CD4-positive, alpha-beta T cell treated with Interleukin-21 for 1 hour (primary cell): ENCODE data around the gene ZNF2.

Source experiments
- DNase-seq: peaks from one replicate; pipeline ENCODE4 v3.0.0-alpha.2; 2020

ZNF2 gene

GRCh38 chr2:95165371-95166064 lies at the start of gene ZNF2:
Gene ZNF2, plus strand, starts transcription at chr2:95165809. Its CDS starts 10,418 bp downstream, at chr2:95176227.
- peak; percentile 97 for DNase-seq

DNA sequence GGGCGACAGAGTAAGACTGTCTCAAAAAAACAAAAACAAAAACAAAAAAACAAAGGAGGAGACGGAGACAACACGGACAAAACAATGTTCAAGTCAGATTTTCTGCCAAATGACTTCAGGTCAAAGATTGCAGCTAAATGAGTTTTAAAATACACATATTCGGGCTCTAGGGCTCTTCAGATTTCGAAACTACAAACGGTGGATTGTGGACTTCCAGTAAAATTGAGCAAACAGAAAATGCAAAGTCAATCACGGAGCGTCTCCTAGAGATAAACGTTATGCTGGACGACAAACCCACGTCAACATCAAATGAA lies 44.6 kb upstream of the ZNF2 start:
- no peak for DNase-seq

DNA sequence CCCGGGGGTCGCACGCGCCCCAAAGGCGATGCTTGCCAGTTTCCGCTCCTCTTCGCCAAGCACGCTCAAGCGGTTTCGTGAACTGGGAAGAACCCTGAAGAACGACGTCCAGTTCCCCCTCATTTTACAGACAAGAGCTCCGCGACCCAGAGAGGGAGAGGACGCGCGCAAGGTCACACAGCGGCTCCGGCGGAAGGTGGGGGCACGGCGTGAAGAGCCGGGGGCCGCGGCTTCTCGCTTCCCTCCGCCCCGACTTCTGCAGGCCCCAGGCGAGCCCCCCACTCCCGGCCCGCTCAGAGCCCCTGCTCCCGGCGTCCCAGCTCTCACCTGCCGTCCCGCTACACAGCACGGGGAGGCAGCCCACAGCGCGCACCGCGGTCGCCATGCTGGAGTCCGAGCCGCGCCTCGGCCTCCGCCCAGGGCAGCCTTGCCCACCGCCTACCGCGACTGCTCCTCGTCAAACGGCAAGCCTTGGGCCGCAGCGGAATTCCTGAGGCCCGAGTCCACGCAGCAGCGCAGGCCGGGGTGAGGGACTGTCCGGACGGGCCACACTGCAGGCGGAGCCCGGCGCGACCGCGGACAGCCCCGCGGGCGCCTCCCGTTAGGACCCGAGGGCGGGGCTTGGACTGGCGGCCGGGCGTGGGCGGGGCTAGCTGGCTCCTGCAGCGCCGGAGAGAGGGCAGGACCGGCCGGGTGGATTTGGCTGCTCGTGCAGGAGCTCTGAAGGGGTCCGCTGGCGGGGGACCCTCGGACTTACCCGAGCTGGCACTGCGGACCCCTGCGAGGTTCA lies 44.0 kb upstream of the ZNF2 start, which contains the start of gene MRPS5:
Gene MRPS5, minus strand, starts transcription at position 402 of the 790 bp plus-strand sequence. Its CDS starts 17 bp downstream, at position 385.
- peak; percentile 82 for DNase-seq

DNA sequence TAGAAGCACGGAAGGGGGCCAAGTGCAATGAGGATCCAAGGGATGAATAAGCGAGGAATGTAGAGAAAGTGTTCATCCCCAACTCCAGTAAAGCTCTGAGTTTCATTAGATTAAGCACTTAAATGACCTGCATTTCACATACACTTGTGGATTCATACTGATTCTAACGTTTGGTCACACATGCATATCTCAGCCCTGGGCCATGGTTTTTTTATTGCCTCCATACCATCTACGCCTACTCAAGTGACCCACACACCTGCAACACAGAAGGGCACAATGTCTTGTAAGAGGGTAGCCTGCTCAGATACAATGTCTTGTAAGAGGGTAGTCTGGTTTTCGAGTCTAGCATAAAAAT lies 43.4 kb upstream of the ZNF2 start:
- DNase-seq, result no peak

GRCh38 chr2:95138702-95139101 lies 26.9 kb upstream of the ZNF2 start:
- no peak for DNase-seq

- no peak for DNase-seq
Observed at GRCh38 chr2:95143838-95144237, 21.8 kb upstream of the ZNF2 start.

- no peak for DNase-seq
Observed at GRCh38 chr2:95149397-95149984, 16.1 kb upstream of the ZNF2 start.

DNA sequence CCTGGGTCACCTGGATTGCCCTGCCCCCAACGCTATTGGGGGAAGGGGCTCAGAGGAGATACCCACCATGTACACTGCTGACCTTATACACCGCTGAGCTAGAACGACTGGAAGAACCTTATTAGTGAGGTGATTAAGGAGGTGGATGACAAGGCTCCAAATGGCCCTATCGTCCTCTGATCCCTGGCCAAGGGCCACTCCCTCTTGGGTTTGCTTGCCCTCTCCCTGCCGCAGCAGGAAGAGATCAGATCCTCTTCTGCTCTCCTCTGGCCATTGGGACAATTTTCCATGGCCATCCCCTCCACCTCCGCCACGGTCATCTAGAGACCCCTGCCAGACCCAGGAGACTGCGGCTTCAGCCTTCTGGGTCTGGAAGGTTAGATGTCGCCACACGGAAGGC lies 7.2 kb upstream of the ZNF2 start:
- DNase-seq, result no peak

DNA sequence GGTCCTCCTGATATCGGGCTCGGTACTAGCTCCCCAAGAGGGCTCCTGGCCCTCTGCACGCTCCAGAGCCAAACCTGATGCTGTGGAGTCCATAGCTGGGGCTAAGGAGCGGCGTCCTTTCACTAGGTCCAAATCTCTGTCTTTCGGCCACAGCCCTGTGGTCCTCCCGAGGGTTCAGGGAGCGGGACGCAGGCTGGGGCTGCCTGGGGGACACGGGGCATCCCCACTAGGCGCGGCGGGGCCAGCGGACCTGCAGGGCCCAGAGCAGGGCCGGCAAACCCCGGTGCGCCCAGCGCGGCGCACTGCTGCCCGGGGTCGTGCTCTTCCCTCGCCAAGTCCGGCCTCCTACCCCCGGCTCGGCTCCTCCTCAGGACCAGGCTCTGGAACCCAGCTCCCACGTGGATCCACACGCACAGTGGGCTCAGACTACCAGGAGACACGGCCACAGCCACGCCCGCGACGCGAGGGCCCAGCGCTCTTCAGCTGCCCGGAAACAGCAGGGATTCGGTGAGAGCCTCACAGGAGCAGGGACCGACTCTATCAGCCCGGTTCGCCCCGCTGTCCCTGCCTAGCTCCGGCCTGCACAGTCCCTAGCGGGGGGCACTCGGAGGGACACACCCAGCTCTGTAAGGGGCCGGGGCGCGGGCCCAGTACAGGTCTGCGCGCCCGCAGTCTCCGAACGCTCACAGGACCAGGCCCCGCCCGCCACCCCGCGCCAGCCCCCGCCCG lies 6.6 kb upstream of the ZNF2 start:
- DNase-seq, result no peak

DNA sequence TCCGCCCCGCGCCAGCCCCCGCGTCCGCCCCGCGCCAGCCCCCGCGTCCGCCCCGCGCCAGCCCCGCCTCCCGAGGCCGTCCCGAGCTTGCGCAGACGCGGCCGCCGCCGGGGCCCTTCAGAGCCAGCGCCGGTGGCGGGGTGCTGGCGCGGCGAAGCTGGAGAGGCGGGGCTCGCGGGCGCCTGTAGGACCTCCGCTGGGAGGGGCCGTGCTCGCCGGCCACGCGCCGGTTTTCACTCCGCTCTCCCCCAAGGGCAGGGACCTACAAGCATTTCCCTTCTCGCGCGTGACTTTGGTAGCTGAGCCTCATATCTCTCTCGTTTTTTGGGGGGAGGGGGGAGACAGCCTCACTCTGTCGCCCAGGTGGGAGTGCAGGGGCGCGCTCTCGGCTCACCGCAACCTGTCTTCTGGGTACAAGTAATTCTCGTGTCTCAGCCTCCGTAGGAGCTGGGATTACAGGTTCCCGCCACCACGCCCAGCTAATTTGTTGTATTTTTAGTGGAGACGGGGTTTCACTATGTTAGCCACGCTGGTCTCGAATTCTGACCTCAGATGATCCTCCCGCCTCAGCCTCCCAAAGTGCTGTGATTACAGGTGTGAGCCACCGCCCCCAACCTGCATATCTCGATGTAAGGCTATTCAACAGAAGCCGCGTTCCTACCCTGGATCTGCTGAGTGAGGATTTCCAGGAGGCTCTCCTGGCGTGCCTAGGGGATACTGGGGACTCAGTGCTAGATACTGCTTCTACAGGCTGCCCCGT lies 5.7 kb upstream of the ZNF2 start, which contains the start of gene ZNF514:
Gene ZNF514, minus strand, starts transcription at position 159 of the 760 bp plus-strand sequence. CDS start 6,595 bp downstream, outside the sequence.
- peak; percentile 84 for DNase-seq

DNA sequence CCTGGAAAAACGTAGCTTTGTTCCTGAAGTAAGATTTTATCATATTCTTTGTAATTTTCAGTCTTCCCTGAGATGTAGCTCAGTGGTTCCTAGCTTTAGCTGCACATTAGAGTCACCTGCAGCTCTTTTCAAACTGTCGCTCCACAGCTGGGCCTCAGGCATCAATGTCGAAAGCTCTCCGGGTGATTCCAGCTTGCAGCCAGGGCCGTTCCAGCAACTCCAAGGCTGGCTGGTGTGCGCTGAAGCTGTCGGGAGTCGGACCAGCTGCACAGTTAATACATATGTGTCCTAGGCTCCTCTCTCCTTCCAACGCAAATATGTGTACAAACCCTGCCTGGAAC lies 609 bp upstream of the ZNF2 start:
- no peak for DNase-seq

- no peak for DNase-seq
Observed at GRCh38 chr2:95166065-95166763, 605 bp downstream of the ZNF2 start.

DNA sequence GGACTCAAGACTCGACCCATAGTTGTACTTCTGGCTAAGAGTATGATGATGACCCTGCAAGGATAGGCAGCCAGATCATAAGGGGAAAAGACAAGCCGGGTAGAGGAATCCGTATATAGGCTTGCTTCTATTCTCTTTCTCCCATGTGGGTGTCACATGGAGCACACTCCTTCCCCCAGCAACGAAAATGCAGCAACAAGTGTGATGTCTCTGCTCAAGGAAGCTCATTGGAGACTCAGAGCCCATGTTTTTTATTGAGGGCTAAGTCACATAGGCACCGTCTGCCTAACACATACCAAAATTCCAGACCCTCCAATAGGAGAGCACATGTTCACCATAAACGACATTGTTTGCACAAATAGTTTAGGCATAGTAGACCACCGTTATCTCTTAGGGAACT lies 6.3 kb downstream of the ZNF2 start:
- no peak for DNase-seq

DNA sequence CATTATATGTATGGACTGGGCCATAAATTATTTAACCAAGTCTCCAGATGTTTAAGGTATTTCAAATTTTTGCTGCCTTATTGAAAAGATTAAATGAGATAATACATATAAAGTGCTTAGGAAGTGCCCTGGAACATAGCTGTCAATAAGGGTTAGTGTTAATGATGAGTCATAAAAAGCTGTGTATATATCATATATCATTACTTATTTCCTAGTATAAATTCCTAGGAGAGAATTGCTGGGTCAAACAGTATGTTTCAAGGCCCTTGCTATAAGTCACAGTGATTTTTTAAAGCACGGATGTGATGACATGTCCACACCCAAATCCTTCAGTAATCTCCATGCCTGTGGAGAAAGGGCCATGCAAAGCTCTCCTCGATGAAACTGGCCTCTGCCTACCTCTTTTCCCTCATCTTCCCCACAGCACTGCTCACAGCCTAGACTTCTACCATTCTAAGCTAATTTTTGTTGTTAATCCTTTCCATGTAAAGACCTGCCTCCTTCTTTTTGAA lies 8.5 kb downstream of the ZNF2 start:
- DNase-seq, result no peak

GRCh38 chr2:95179451-95179850 lies 13.8 kb downstream of the ZNF2 start:
- no peak for DNase-seq

DNA sequence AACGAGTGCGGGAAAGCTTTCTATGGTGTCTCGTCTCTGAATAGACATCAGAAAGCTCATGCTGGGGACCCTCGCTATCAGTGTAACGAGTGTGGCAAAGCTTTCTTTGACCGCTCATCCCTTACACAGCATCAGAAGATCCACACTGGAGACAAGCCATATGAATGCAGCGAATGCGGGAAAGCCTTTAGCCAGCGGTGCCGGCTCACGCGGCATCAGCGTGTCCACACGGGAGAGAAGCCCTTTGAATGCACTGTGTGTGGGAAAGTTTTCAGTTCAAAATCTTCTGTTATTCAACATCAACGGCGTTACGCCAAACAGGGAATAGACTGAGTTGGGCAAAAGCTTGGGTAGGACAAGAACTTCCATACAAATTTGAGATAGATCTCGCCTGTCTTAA lies 16.2 kb downstream of the ZNF2 start:
- DNase-seq, result no peak

- DNase-seq, result no peak
Observed at GRCh38 chr2:95185197-95185596, 19.6 kb downstream of the ZNF2 start.

DNA sequence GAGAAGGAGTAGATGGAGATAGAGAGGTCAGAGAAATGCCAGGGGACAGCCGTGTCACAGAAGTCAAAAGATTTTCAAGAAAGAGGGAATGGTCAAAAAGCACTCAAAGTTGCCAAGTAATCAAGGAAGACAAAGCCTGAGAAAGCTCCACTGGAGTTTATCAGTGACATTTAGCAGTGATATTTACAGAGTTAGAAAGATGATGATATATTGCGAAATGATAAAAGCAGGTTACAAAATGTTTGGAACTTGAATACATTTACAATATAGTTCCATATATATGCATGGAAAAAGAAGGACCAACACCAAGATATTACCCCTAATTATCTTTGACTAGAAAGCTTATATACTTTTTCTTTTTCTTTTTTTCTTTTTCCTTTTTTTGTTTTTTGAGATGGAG lies 20.4 kb downstream of the ZNF2 start:
- DNase-seq, result no peak

DNA sequence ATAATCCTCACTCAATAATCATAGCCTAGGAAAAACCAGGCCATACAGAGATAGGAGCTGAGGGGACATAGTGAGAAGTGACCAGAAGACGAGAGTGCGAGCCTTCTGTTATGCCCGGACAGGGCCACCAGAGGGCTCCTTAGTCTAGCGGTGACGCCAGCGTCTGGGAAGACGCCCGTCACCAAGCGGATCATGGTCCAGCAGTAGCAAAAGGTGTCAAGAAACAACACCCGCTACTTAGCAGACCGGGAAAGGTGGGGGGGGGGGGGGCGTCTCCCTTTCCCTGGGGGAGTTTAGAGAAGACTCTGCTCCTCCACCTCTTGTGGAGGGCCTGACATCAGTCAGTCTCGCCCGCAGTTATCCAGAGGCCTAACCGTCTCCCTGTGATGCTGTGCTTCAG lies 27.3 kb downstream of the ZNF2 start:
- peak; percentile 40 for DNase-seq

- DNase-seq, result no peak
Observed at GRCh38 chr2:95203911-95204310, 38.3 kb downstream of the ZNF2 start.

DNA sequence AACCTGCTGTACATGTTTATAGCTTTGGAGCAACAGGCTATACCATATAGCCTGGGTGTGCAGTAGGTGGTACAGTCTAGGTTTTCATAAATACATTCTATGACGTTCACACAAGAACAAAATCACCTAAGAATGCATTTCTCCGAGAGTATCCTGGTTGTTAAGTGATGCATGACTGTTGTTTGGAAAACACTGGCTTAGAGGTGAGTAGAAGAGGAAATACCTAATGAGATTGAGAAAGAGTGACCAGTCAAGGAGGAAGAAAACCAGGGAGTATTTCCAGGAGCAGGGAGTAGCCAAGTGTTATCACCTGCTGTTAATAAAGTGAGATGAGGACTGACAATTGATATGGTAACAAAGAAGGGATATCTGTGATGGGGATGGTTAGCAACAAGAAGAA lies 38.8 kb downstream of the ZNF2 start:
- no peak for DNase-seq

DNA sequence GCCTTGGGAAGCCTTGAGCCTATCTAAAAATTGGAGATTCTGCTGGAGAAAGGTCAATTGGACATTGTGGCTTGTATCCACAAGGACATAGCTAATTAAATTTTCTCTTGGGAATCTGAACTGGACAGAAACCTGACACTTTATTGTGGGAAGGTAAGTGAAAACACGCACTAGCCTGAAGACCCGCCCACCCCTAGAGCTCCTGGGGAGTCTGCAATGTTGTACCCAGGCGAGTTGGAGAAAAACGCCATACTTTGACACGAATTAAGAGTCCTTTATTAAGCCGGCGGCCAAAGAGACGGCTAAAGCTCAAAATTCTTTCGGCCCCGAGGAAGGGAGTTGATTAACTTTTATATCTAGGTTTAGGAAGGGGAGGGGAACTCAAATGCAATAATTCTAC lies 40.5 kb downstream of the ZNF2 start:
- DNase-seq, result no peak
